Measurements from ENCODE around the gene PHF5A. TPM values are rescaled to one million over a fixed set of nuclear protein-coding genes. Genes with fewer than 3 reads are reported as not detected.

Gene PHF5A
- total RNA-seq, 4 donors from 2014 or later: 44.1 to 51.9 (median 45.4) TPM

DNA sequence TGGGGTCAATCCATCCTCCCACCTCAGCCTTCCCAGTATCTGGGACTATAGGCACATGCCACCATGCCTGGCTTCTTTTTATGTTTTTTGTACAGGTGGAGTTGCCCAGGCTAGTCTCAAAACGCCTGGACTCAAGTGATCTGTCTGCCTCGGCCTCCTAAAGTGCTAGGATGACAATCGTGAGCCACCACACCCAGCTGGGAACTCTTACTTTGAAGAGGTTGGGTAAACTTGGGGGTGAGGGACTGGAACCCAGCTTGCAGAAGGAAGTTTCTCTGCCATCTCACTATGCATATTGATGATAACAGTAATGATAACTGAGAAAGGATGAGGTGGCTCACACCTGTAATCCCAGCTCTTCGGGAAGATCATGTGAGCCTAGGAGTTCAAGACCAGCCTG, 36.3 kb upstream of the PHF5A start:
- DNase-seq (ENCODE audit: low spot score in 2 of 2): no peak
- intact Hi-C loops (cut with DNase I; ENCODE audit: low total_unique reads): no loop called here
- H3K4me3 ChIP-seq (ENCODE audit: low read depth, poor library complexity, severe bottlenecking): no peak overlapping the region
- WGBS, 2 donors: 58 to 70% methylated on average over 4 of the region's 4 CpGs
- TF ChIP-seq POLR2A (IDR thresholded peaks at IDR 0.05): no peak
- TF ChIP-seq, protein P1, sequence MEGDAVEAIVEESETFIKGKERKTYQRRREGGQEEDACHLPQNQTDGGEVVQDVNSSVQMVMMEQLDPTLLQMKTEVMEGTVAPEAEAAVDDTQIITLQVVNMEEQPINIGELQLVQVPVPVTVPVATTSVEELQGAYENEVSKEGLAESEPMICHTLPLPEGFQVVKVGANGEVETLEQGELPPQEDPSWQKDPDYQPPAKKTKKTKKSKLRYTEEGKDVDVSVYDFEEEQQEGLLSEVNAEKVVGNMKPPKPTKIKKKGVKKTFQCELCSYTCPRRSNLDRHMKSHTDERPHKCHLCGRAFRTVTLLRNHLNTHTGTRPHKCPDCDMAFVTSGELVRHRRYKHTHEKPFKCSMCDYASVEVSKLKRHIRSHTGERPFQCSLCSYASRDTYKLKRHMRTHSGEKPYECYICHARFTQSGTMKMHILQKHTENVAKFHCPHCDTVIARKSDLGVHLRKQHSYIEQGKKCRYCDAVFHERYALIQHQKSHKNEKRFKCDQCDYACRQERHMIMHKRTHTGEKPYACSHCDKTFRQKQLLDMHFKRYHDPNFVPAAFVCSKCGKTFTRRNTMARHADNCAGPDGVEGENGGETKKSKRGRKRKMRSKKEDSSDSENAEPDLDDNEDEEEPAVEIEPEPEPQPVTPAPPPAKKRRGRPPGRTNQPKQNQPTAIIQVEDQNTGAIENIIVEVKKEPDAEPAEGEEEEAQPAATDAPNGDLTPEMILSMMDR (IDR thresholded peaks at IDR 0.05): no peak

DNA sequence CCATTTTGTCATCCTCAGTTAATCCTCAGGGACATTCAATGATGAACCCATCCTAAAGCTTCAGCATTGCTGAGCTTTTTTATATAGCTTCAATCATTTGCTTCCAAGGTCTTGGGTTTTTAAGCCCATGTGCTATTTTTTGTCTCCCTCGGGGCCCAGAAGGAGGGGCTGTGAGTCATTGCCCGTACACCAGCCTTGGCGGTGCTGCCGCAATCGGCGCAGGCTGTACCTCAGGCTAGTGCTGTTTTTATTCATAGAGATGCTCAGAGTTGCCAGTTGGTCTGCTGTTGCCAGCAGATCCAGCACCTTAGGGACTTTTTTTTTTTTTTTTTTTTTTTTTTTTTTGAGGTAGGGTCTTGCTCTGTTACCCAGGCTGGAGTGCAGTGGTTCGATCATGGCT, 35.9 kb upstream of the PHF5A start:
- no peak for DNase-seq (ENCODE audit: low spot score in 2 of 2)
- intact Hi-C loops (cut with DNase I; ENCODE audit: low total_unique reads): no loop called here
- WGBS, 2 donors: 38 to 42% methylated on average over 7 of the region's 7 CpGs
- no peak for TF ChIP-seq POLR2A (IDR thresholded peaks at IDR 0.05)
- TF ChIP-seq, protein P1 (IDR thresholded peaks at IDR 0.05): no peak
- H3K4me3 ChIP-seq (ENCODE audit: low read depth, poor library complexity, severe bottlenecking): no peak overlapping the region

DNA sequence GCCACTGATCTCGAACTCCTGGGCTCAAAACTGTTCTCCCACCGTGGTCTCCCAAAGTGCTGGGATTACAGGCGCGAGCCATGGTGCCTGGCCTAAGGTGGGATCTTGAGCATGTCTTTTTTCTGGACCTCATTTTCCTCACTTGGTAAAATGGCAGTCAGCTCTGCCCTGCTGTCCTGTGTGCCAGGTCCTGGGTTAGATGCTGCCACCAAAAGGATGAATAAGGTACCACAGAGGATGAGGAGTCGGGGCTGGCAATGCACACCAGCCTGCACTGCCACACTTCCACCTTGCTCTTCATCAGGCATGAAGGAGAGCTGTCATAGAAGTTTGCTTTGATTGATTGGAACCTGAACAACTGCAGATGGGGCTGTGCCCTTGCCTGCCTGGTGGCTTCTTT, 32.7 kb upstream of the PHF5A start:
- H3K4me3 ChIP-seq (ENCODE audit: low read depth, poor library complexity, severe bottlenecking): no peak overlapping the region
- intact Hi-C loops (cut with DNase I; ENCODE audit: low total_unique reads): no loop called here
- DNase-seq (ENCODE audit: low spot score in 2 of 2): no peak
- WGBS, 2 donors: 85 to 95% methylated on average over 5 of the region's 5 CpGs
- TF ChIP-seq, protein P1 (IDR thresholded peaks at IDR 0.05): no peak
- no peak for TF ChIP-seq POLR2A (IDR thresholded peaks at IDR 0.05)

DNA sequence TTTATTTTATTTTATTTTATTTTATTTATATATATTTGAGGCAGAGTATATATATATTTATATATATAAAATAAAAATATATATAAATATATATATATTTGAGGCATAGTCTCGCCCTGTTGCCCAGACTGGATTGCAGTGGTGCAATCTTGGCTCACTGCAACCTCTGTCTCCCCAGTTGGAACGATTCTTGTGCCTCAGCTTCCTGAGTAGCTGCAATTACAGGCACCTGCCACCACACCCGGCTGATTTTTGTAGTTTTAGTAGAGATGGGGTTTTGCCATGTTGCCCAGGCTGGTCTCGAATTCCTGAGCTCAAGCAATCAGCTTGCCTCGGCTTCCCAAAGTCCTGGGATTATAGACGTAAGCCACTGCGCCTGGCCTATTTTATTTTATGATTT, 31.8 kb upstream of the PHF5A start:
- WGBS, 2 donors: 62 to 67% methylated on average over 7 of the region's 7 CpGs
- no peak for DNase-seq (ENCODE audit: low spot score in 2 of 2)

DNA sequence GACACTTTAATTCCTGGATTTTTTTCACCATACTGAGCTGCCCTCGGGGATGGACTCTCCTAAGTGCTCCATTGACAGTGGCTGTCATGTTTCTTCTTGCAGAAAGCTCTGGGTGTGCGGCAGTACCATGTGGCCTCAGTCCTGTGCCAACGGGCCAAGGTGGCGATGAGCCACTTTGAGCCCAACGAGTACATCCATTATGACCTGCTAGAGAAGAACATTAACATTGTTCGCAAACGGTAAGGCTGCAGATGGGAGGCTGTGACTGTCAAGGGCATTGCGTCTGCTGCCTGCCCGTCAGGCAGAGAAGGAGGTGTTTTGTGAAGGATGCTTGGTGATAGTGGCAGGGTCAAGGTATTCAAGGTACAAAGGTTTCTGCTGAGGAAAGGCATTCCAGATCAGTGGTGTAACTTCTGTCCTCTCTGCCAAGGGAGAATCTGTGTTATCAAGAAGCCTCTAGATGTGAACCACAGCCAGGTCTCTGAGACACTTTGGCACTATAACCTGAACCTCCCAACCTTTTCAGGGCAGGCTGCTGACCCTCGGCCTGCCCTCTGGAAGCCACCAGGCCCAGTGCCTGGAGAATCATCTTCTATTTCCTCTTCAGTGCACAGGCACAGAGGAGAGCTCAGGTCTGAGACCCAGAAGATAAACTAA, 31.3 kb upstream of the PHF5A start:
- no peak for DNase-seq (ENCODE audit: low spot score in 2 of 2)
- WGBS, 2 donors: 66 to 70% methylated on average over 10 of the region's 10 CpGs
- intact Hi-C loops (cut with DNase I; ENCODE audit: low total_unique reads): no loop called here
- TF ChIP-seq, protein P1 (IDR thresholded peaks at IDR 0.05): no peak
- TF ChIP-seq POLR2A (IDR thresholded peaks at IDR 0.05): no peak
- H3K4me3 ChIP-seq (ENCODE audit: low read depth, poor library complexity, severe bottlenecking): no peak overlapping the region

More for the DNA sequence above, 31.8 kb upstream of the PHF5A start:
- H3K4me3 ChIP-seq (ENCODE audit: low read depth, poor library complexity, severe bottlenecking): no peak overlapping the region
- TF ChIP-seq, protein P1 (IDR thresholded peaks at IDR 0.05): no peak
- no peak for TF ChIP-seq POLR2A (IDR thresholded peaks at IDR 0.05)
- intact Hi-C loops (cut with DNase I; ENCODE audit: low total_unique reads): no loop called here

DNA sequence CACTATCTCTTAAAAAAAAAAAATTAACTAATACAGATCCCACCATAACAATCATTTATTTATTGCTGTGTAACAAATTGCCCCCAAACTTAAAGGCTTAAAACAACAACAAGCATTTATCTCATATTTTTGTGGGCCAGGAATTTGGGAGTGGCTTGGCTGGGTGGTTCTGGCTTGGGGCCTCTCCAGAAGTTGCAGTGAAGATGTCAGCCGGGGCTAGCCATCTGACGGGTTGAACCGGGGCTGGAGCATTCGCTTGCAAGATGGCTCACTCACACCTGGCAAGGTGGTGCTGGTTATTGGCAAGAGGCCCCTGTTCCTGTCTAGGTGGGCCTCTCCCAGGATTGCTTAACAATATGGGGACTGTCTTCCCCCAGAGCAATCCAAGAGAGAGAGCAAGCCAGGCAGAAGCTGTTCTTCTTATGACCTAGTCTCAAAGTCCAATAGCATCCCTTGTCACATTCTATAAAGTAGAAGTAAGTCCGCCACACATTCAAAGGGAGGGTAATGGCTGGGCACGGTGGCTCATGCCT, 29.9 kb upstream of the PHF5A start:
- peak in 1 of 2 donors; percentile 34 for DNase-seq (ENCODE audit: low spot score in 2 of 2)
- intact Hi-C loops (cut with DNase I; ENCODE audit: low total_unique reads): no loop called here
- H3K4me3 ChIP-seq (ENCODE audit: low read depth, poor library complexity, severe bottlenecking): no peak overlapping the region
- TF ChIP-seq, protein P1 (IDR thresholded peaks at IDR 0.05): no peak
- TF ChIP-seq POLR2A (IDR thresholded peaks at IDR 0.05): no peak
- WGBS, 2 donors: 10 to 54% methylated on average over 6 of the region's 6 CpGs

All from lower leg skin (tissue), 4 donors.